ENCODE results near the gene ABHD17B.

The ABHD17B gene

DNA sequence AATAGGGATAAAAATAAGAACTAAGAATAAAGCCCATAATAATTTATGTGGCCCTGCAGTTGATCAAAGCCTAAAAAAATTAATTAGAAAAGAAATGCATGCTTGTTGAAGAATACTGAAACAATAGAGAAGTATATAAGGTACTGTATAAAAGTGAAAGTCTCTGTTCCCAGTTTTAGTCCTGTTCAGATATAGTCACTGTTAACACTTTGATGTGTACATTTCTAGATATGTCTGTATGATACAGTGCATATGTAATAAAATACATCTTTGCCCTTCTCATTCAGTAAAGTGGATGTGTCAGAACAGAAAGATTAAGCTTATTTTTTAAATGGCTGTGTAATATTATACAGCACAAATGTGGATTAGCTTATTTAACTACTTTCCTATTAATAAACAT lies 4.5 kb upstream of the ABHD17B start:
- H2AK5ac ChIP-seq (ENCODE audit: low read length): no peak overlapping the region
- H3K4me2 ChIP-seq (ENCODE audit: low read length): no peak overlapping the region
- no peak overlapping the region for H4K91ac ChIP-seq (ENCODE audit: low read depth, low read length)
- no peak for DNase-seq
- no peaks in the 10 kb centered on the region for H3K9me3 ChIP-seq (ENCODE audit: insufficient read depth, low read depth, low read length)
- no peak overlapping the region for H3K27ac ChIP-seq (ENCODE audit: low read depth, low read length)
- H3K79me1 ChIP-seq (ENCODE audit: low read length): peaks cover 6% of the 10 kb centered on the region
- H3K18ac ChIP-seq (ENCODE audit: low read length): no peak overlapping the region
- H3K23ac ChIP-seq (ENCODE audit: low read length): no peak overlapping the region
- H3K4me1 ChIP-seq (ENCODE audit: control insufficient read depth in 1 of 2, insufficient read depth in 2 of 2, low read length in 2 of 2): peaks cover 4 to 5% of the 10 kb centered on the region in 2 experiments
- no peaks in the 10 kb centered on the region for H3K27me3 ChIP-seq (ENCODE audit: insufficient read depth, low read length)
- no peak overlapping the region for H3K9ac ChIP-seq (ENCODE audit: low read length)
- no peak overlapping the region for H4K8ac ChIP-seq (ENCODE audit: low read depth, low read length)
- H3K79me2 ChIP-seq (ENCODE audit: control insufficient read depth, insufficient read depth, low read length, poor library complexity): peaks cover 6% of the 10 kb centered on the region
- H3K36me3 ChIP-seq (ENCODE audit: control insufficient read depth in 1 of 2, insufficient read depth in 2 of 2, low read length in 2 of 2): peaks cover 0 to 5% of the 10 kb centered on the region in 2 experiments
- no peak overlapping the region for H3K4ac ChIP-seq (ENCODE audit: low read depth, low read length)
- no peak overlapping the region for H3K4me3 ChIP-seq (ENCODE audit: low read depth, low read length)
- H4K12ac ChIP-seq (ENCODE audit: low read depth, low read length): no peak overlapping the region
- H3K14ac ChIP-seq (ENCODE audit: low read length): no peak overlapping the region
- H2AFZ ChIP-seq (ENCODE audit: insufficient read depth, low read length, poor library complexity): no peak overlapping the region
- H2BK120ac ChIP-seq (ENCODE audit: insufficient read depth, low read length, poor library complexity): no peak overlapping the region
- no peak overlapping the region for H2BK5ac ChIP-seq (ENCODE audit: low read depth, low read length, poor library complexity)
- H2BK12ac ChIP-seq (ENCODE audit: low read length): no peak overlapping the region

DNA sequence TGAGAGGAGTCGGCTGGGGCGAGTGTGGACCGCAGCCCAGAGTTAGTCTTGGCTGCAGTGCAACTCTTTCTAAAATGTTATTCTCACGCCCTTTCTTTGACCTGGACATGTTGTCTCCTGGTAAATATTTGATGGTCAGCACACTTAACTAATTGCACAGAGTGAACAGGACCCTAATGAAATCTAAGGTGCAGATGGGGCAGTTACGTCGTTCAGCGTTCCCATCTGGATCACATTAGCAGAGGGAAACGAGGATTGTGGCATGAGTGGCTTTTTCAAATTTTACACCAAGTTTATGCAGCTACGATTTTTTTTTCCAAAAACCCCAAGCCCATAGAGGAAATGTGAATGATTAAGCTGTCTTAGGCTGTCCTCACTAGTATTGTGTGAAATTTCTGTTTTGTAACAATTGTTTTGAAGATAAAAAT lies 929 bp upstream of the ABHD17B start:
- H3K4me2 ChIP-seq (ENCODE audit: low read length): peak overlapping the region; percentile 79
- no peak overlapping the region for H3K23ac ChIP-seq (ENCODE audit: low read length)
- no peak overlapping the region for H2AFZ ChIP-seq (ENCODE audit: insufficient read depth, low read length, poor library complexity)
- no peaks in the 10 kb centered on the region for H3K36me3 ChIP-seq (ENCODE audit: control insufficient read depth in 1 of 2, insufficient read depth in 2 of 2, low read length in 2 of 2)
- H2AK5ac ChIP-seq (ENCODE audit: low read length): no peak overlapping the region
- H3K27ac ChIP-seq (ENCODE audit: low read depth, low read length): peak overlapping the region; percentile 73
- peaks cover 11% of the 10 kb centered on the region for H3K79me1 ChIP-seq (ENCODE audit: low read length)
- no peak overlapping the region for H3K18ac ChIP-seq (ENCODE audit: low read length)
- H3K27me3 ChIP-seq (ENCODE audit: insufficient read depth, low read length): no peaks in the 10 kb centered on the region
- peak overlapping the region; percentile 40 for H3K14ac ChIP-seq (ENCODE audit: low read length)
- H2BK120ac ChIP-seq (ENCODE audit: insufficient read depth, low read length, poor library complexity): no peak overlapping the region
- H3K9me3 ChIP-seq (ENCODE audit: insufficient read depth, low read depth, low read length): no peaks in the 10 kb centered on the region
- H3K79me2 ChIP-seq (ENCODE audit: control insufficient read depth, insufficient read depth, low read length, poor library complexity): peaks cover 14% of the 10 kb centered on the region
- peak overlapping the region; percentile 50 for H4K91ac ChIP-seq (ENCODE audit: low read depth, low read length)
- DNase-seq: peak in 1 of 2 donors; percentile 66
- H3K4me1 ChIP-seq (ENCODE audit: control insufficient read depth in 1 of 2, insufficient read depth in 2 of 2, low read length in 2 of 2): peaks cover 4 to 5% of the 10 kb centered on the region in 2 experiments
- no peak overlapping the region for H3K4ac ChIP-seq (ENCODE audit: low read depth, low read length)
- H4K12ac ChIP-seq (ENCODE audit: low read depth, low read length): peak overlapping the region; percentile 5
- no peak overlapping the region for H2BK12ac ChIP-seq (ENCODE audit: low read length)
- no CpG with 5 or more reads among the region's 9 CpGs for WGBS (ENCODE audit: extremely low coverage, insufficient coverage, insufficient read length)
- H3K9ac ChIP-seq (ENCODE audit: low read length): peak overlapping the region; percentile 71
- H2BK5ac ChIP-seq (ENCODE audit: low read depth, low read length, poor library complexity): no peak overlapping the region
- peak overlapping the region; percentile 83 for H3K4me3 ChIP-seq (ENCODE audit: low read depth, low read length)
- peak overlapping the region; percentile 76 for H4K8ac ChIP-seq (ENCODE audit: low read depth, low read length)

GRCh38 chr9:71910650-71911060 lies 338 bp downstream of the ABHD17B start:
- Histone ChIP-seq H3K36me3 (ENCODE audit: control insufficient read depth in 1 of 2, insufficient read depth in 2 of 2, low read length in 2 of 2) (peaks cover under 1 to 2% of the 10 kb centered on the region in 2 experiments), H3K14ac (ENCODE audit: low read length) (peak overlapping the region; percentile 48), H3K79me1 (ENCODE audit: low read length) (peaks cover 11% of the 10 kb centered on the region), H3K79me2 (ENCODE audit: control insufficient read depth, insufficient read depth, low read length, poor library complexity) (peaks cover 19% of the 10 kb centered on the region), H2AK5ac (ENCODE audit: low read length) (no peak overlapping the region), H3K9ac (ENCODE audit: low read length) (peak overlapping the region; percentile 21), H3K23ac (ENCODE audit: low read length) (no peak overlapping the region), H3K4ac (ENCODE audit: low read depth, low read length) (peak overlapping the region; percentile 38), H3K27me3 (ENCODE audit: insufficient read depth, low read length) (no peaks in the 10 kb centered on the region), H4K12ac (ENCODE audit: low read depth, low read length) (peak overlapping the region; percentile 43), H2AFZ (ENCODE audit: insufficient read depth, low read length, poor library complexity) (peak overlapping the region; percentile 27), H2BK5ac (ENCODE audit: low read depth, low read length, poor library complexity) (peak overlapping the region; percentile 32), H2BK120ac (ENCODE audit: insufficient read depth, low read length, poor library complexity) (no peak overlapping the region), H3K27ac (ENCODE audit: low read depth, low read length) (peak overlapping the region; percentile 74), H4K91ac (ENCODE audit: low read depth, low read length) (peak overlapping the region; percentile 25), H3K18ac (ENCODE audit: low read length) (peak overlapping the region; percentile 79), H3K9me3 (ENCODE audit: insufficient read depth, low read depth, low read length) (no peaks in the 10 kb centered on the region), H4K8ac (ENCODE audit: low read depth, low read length) (peak overlapping the region; percentile 73), H3K4me1 (ENCODE audit: control insufficient read depth in 1 of 2, insufficient read depth in 2 of 2, low read length in 2 of 2) (peaks cover 4 to 5% of the 10 kb centered on the region in 2 experiments), H3K4me2 (ENCODE audit: low read length) (peak overlapping the region; percentile 43), H3K4me3 (ENCODE audit: low read depth, low read length) (peak overlapping the region; percentile 82), H2BK12ac (ENCODE audit: low read length) (no peak overlapping the region)
- no CpG with 5 or more reads among the region's 56 CpGs for WGBS (ENCODE audit: extremely low coverage, insufficient coverage, insufficient read length)
- DNase-seq: peak in 1 of 2 donors; percentile 10

DNA sequence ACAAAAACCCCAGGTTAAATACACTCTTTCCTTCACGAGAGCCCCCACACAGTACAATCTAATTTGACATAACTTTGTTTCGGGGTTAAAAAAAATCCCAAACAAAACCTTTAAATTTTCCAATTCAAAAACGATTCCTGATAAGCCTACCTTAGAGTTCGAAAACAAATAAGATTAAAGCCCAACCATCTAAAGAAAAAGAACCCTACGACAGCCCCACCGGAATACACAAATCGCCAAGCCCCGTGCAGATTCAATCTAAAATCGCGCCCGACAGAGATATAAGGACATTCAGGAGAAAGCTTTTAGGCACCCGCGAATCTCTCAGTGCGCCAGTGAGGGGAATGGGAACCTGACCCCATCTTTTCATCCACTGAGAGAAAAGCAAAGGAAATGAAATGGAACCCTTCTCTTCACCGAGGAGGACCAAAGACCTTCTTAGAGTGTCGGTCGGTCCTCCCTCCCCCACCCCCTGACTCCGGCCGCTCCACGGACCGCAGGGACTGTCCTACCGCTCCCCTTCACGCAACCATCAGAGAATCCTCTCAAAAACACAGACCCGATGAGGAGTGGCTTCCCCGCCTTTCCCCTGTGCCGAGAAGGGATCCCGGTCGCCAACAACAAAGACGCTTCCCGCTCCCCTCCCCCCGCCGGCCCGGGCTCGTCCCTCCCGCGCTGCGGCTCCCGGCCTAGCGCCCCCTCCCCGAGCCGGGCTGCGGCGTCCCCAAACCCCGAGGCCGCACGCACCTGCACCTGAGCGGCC lies 925 bp downstream of the ABHD17B start:
- Histone ChIP-seq H3K9ac (ENCODE audit: low read length) (peak overlapping the region; percentile 21), H2BK120ac (ENCODE audit: insufficient read depth, low read length, poor library complexity) (peak overlapping the region; percentile 1), H4K8ac (ENCODE audit: low read depth, low read length) (peak overlapping the region; percentile 73), H2BK5ac (ENCODE audit: low read depth, low read length, poor library complexity) (peak overlapping the region; percentile 32), H3K4me1 (ENCODE audit: control insufficient read depth in 1 of 2, insufficient read depth in 2 of 2, low read length in 2 of 2) (peaks cover 4 to 5% of the 10 kb centered on the region in 2 experiments), H2AK5ac (ENCODE audit: low read length) (no peak overlapping the region), H3K36me3 (ENCODE audit: control insufficient read depth in 1 of 2, insufficient read depth in 2 of 2, low read length in 2 of 2) (peaks cover 3 to 4% of the 10 kb centered on the region in 2 experiments), H3K9me3 (ENCODE audit: insufficient read depth, low read depth, low read length) (no peaks in the 10 kb centered on the region), H3K14ac (ENCODE audit: low read length) (peak overlapping the region; percentile 48), H3K79me2 (ENCODE audit: control insufficient read depth, insufficient read depth, low read length, poor library complexity) (peaks cover 21% of the 10 kb centered on the region), H3K23ac (ENCODE audit: low read length) (peak overlapping the region; percentile 98), H3K18ac (ENCODE audit: low read length) (peak overlapping the region; percentile 79), H3K27ac (ENCODE audit: low read depth, low read length) (peak overlapping the region; percentile 74), H3K4ac (ENCODE audit: low read depth, low read length) (peak overlapping the region; percentile 44), H4K91ac (ENCODE audit: low read depth, low read length) (peak overlapping the region; percentile 25), H3K79me1 (ENCODE audit: low read length) (peaks cover 11% of the 10 kb centered on the region), H2AFZ (ENCODE audit: insufficient read depth, low read length, poor library complexity) (peak overlapping the region; percentile 27), H2BK12ac (ENCODE audit: low read length) (peak overlapping the region; percentile 3), H4K12ac (ENCODE audit: low read depth, low read length) (peak overlapping the region; percentile 43), H3K4me3 (ENCODE audit: low read depth, low read length) (peak overlapping the region; percentile 82), H3K27me3 (ENCODE audit: insufficient read depth, low read length) (no peaks in the 10 kb centered on the region), H3K4me2 (ENCODE audit: low read length) (peak overlapping the region; percentile 43)
- WGBS (ENCODE audit: extremely low coverage, insufficient coverage, insufficient read length): no CpG with 5 or more reads among the region's 47 CpGs
- DNase-seq: peak in 1 of 2 donors; percentile 35

Measured in trophoblast cell (in vitro differentiated cells and primary cell).